DND-41 (cell line): ENCODE data around the gene SRMS.

Experiments
- ATAC-seq: fragments of 200-7000 bp; cut with Tn5 transposase; 3 replicates; pipeline ENCODE4 v1.9.1; 2021; ENCODE audit warnings: low read depth; ENCODE audit not compliant: insufficient read depth
- DNase-seq: peaks from one replicate; pipeline ENCODE4 v3.0.0-alpha.2; 2020
- H2AFZ ChIP-seq: 2 replicates; pipeline ENCODE4 v1.6.0; 2012; ENCODE audit warnings: low read depth, low read length
- H3K27ac ChIP-seq: 2 replicates; pipeline ENCODE4 v1.5.1; 2012; ENCODE audit warnings: low read length, inconsistent platforms
- H3K27me3 ChIP-seq: fragments of 200-600 bp; sonication (generic); 2 replicates; pipeline ENCODE4 v1.6.0; 2012; ENCODE audit warnings: low read length, mild to moderate bottlenecking, inconsistent platforms; ENCODE audit not compliant: insufficient read depth, poor library complexity
- H3K36me3 ChIP-seq: 2 replicates; pipeline ENCODE4 v1.5.1; 2012; ENCODE audit warnings: low read length, inconsistent platforms; ENCODE audit not compliant: insufficient read depth
- H3K4me1 ChIP-seq: 2 replicates; pipeline ENCODE4 v1.5.1; 2012; ENCODE audit warnings: mild to moderate bottlenecking, low read length; ENCODE audit not compliant: insufficient read depth
- H3K4me2 ChIP-seq: 2 replicates; pipeline ENCODE4 v1.6.0; 2012; ENCODE audit warnings: mild to moderate bottlenecking, moderate library complexity, low read length, inconsistent platforms; ENCODE audit not compliant: insufficient read depth
- H3K4me3 ChIP-seq, 2 experiments: fragments of 200-600 bp in 1 of 2; shearing (Covaris generic) in 1 of 2; 2 replicates each; pipeline ENCODE4 v1.5.1; 2012 to 2016; ENCODE audit warnings: inconsistent platforms in 2 of 2, low read length in 2 of 2, mild to moderate bottlenecking in 2 of 2, low read depth in 1 of 2, moderate library complexity in 1 of 2
- H3K79me2 ChIP-seq: 2 replicates; pipeline ENCODE4 v1.6.0; 2012; ENCODE audit warnings: low read length, inconsistent platforms; ENCODE audit not compliant: insufficient read depth
- H3K9ac ChIP-seq: 2 replicates; pipeline ENCODE4 v1.6.0; 2012; ENCODE audit warnings: low read depth, mild to moderate bottlenecking, inconsistent platforms, low read length, moderate library complexity
- H3K9me3 ChIP-seq: 2 replicates; pipeline ENCODE4 v1.5.1; 2012; ENCODE audit warnings: low read length, moderate library complexity, mild to moderate bottlenecking, inconsistent platforms; ENCODE audit not compliant: insufficient read depth, severe bottlenecking
- H4K20me1 ChIP-seq: 2 replicates; pipeline ENCODE4 v1.6.0; 2012; ENCODE audit warnings: low read length; ENCODE audit not compliant: insufficient read depth
- EZH2 ChIP-seq: IDR thresholded peaks from 3 replicates; pipeline ENCODE4 v1.6.1; 2012; ENCODE audit warnings: borderline replicate concordance, low read depth, mild to moderate bottlenecking, moderate library complexity, low read length, inconsistent platforms; ENCODE audit not compliant: severe bottlenecking
- TF ChIP-seq, protein P1 (sequence below): IDR thresholded peaks from 2 replicates; pipeline ENCODE4 v1.5.1; 2012; ENCODE audit warnings: borderline replicate concordance, low read length, moderate library complexity, mild to moderate bottlenecking; ENCODE audit not compliant: poor library complexity, severe bottlenecking; ENCODE audit errors: extremely low read depth

The SRMS gene

DNA sequence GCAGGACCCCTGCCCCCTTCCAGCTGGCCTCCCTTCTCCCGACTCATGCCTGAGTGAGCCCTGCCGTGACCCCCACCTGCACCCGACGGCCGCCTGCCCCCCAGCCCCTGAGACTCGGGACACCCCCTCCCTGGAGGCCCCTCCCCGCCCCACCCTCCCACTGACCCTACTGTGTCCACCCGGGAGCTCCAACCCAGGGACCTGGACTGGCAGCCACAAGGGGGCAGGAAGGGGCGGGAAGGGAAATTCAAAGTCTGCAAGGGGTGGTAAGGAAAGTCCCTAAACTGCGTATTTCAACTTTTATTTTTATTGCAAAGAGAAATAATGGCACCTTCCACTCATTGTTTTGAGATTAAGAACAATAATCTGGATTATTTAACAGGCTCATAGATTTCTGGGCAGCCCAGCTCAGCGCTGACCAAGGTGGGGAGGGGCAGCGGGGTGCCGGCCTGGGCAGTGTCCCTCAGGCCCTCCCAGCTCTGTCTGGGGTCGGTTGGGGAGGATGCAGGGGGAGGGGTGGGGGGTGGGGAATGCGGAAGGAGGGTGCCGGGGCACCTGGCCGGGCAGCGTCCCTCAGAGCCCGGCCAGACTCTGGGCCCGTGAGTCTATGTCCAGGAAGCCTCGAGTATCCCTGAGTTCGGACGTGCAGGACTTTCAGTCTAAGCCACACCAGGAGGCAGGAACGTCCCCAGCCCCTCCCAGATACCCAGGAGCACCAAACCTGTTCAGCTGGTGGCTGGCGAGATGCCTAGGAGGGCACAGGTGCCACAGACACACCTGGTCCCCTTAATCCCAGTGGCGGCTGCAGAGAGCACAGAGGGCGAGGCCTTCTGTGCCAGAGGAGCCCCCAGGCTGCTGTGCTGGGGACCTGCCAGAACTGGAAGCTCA lies 9.1 kb downstream of the SRMS start:
- no peak for TF ChIP-seq EZH2
- TF ChIP-seq, protein P1, sequence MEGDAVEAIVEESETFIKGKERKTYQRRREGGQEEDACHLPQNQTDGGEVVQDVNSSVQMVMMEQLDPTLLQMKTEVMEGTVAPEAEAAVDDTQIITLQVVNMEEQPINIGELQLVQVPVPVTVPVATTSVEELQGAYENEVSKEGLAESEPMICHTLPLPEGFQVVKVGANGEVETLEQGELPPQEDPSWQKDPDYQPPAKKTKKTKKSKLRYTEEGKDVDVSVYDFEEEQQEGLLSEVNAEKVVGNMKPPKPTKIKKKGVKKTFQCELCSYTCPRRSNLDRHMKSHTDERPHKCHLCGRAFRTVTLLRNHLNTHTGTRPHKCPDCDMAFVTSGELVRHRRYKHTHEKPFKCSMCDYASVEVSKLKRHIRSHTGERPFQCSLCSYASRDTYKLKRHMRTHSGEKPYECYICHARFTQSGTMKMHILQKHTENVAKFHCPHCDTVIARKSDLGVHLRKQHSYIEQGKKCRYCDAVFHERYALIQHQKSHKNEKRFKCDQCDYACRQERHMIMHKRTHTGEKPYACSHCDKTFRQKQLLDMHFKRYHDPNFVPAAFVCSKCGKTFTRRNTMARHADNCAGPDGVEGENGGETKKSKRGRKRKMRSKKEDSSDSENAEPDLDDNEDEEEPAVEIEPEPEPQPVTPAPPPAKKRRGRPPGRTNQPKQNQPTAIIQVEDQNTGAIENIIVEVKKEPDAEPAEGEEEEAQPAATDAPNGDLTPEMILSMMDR, result no peak
- Histone ChIP-seq H3K27me3 (no peaks in the 10 kb centered on the region), H3K4me3 (peak overlapping the region in 1 of 2 experiments; percentile 56; a peak in 2 of 4 replicates), H3K9me3 (no peaks in the 10 kb centered on the region), H3K4me2 (peak overlapping the region; percentile 77), H4K20me1 (peaks cover 8% of the 10 kb centered on the region; the same call in 1 of the 2 replicates), H3K9ac (peak overlapping the region; percentile 50), H2AFZ (peak overlapping the region; percentile 79), H3K36me3 (no peaks in the 10 kb centered on the region), H3K4me1 (peaks cover 21% of the 10 kb centered on the region), H3K79me2 (no peaks in the 10 kb centered on the region), H3K27ac (peak overlapping the region; percentile 71)
- DNase-seq, result no peak
- ATAC-seq, result no peak

DNA sequence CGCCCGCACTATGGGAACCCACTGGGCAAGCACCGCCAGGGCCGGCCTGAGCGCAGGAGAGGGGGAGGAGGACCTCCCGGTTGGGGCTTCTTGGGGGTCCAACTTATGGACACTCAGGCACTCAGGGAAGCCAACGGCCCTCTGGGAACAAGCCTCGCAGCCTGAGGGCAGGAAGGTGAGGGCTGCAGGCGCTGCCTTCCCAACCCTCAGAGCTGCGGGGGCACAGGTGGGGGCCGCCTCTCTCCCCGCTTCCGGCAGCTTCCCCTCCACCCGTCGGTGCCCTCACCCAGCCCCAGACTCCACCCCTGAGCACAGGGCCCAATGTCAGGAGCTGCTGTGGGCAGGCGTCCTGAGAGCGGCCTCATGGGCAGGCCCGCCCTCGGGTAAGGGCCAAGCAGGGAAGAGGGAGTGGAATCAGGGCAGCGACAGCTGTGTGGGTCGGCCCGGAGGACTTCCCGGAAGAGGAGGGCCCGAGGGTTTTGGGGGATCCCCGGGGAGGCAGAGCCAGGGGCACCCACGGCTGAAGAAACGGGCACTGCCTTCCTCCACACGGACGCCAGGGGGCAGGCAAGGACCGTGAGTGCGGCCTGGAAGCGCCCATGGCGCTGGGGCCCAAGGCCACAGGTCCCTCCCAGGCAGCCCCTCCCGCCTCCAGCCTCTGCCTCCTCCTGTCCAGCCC lies 9.9 kb downstream of the SRMS start:
- peak overlapping the region; percentile 71 for H3K27ac ChIP-seq
- no peaks in the 10 kb centered on the region for H3K9me3 ChIP-seq
- no peaks in the 10 kb centered on the region for H3K36me3 ChIP-seq
- H3K9ac ChIP-seq, result peak overlapping the region; percentile 50
- H3K4me3 ChIP-seq, result peak overlapping the region in 1 of 2 experiments; percentile 56; a peak in 2 of 4 replicates
- peak overlapping the region; percentile 79 for H2AFZ ChIP-seq
- H3K4me2 ChIP-seq, result peak overlapping the region; percentile 77
- H4K20me1 ChIP-seq, result peaks cover 6% of the 10 kb centered on the region; the same call in 1 of the 2 replicates
- TF ChIP-seq EZH2, result no peak
- TF ChIP-seq, protein P1, result peak; percentile 99
- no peaks in the 10 kb centered on the region for H3K79me2 ChIP-seq
- DNase-seq (peak; percentile 95), ATAC-seq (peak; percentile 94)
- no peaks in the 10 kb centered on the region for H3K27me3 ChIP-seq
- peaks cover 21% of the 10 kb centered on the region for H3K4me1 ChIP-seq

DNA sequence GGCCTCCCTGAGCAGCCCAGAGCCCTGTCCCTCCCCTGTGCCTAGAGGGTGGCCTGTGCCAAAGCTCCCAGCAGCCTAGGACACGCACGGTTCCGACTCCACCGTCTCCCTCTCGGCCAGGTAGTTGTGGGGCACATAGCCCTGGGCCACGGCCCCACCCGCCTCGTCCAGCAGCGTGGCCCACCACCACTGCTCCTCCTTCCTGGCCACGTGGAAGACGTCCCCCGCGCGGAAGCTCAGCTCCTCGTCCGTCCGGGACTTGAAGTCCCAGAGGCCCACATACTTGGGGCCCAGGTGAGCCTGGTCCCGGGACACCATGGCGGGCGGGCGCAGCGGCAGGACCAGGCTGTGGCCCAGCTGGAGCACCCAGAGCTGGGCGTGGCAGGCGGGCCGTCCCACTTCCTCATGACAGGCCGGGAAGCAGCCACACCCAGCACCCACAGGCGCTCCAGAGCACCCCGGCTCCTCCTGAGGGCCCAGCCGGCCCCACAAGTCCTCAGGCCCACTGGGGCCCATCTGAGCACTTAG lies 10.5 kb downstream of the SRMS start, which contains the start of gene PTK6:
Gene PTK6, minus strand, starts transcription at position 380 of the 528 bp plus-strand sequence. Its CDS starts 62 bp downstream, at position 318.
- Histone ChIP-seq H3K9ac (peak within 1 kb of the TSS; percentile 50), H3K4me1 (peaks cover 21% of the 10 kb centered on the region), H3K9me3 (no peaks in the 10 kb centered on the region), H3K27ac (peak within 1 kb of the TSS; percentile 71), H2AFZ (peak within 1 kb of the TSS; percentile 79), H3K27me3 (no peaks in the 10 kb centered on the region), H3K79me2 (no peaks in the 10 kb centered on the region), H3K4me3 (peak within 1 kb of the TSS in 1 of 2 experiments; percentile 56; a peak in 2 of 4 replicates), H4K20me1 (peaks cover 7% of the 10 kb centered on the region; the same call in 1 of the 2 replicates), H3K36me3 (no peaks in the 10 kb centered on the region), H3K4me2 (peak within 1 kb of the TSS; percentile 77)
- DNase-seq (no peak), ATAC-seq (no peak)
- TF ChIP-seq, protein P1, result no peak
- TF ChIP-seq EZH2, result no peak
